ENCODE measurements around the gene FGD2. TPM values are rescaled to one million over a fixed set of nuclear protein-coding genes. Genes with fewer than 3 reads are reported as not detected.
A peak's percentile ranks its signal among the peaks of the same experiment; 100 is the strongest.

The FGD2 gene
- total and polyA plus RNA-seq, 10 of the 15 experiments (the other 5 are each of a cell fraction or from before 2014, with no cell fraction given): 5.2 to 88.1 (median 33.2) TPM

DNA sequence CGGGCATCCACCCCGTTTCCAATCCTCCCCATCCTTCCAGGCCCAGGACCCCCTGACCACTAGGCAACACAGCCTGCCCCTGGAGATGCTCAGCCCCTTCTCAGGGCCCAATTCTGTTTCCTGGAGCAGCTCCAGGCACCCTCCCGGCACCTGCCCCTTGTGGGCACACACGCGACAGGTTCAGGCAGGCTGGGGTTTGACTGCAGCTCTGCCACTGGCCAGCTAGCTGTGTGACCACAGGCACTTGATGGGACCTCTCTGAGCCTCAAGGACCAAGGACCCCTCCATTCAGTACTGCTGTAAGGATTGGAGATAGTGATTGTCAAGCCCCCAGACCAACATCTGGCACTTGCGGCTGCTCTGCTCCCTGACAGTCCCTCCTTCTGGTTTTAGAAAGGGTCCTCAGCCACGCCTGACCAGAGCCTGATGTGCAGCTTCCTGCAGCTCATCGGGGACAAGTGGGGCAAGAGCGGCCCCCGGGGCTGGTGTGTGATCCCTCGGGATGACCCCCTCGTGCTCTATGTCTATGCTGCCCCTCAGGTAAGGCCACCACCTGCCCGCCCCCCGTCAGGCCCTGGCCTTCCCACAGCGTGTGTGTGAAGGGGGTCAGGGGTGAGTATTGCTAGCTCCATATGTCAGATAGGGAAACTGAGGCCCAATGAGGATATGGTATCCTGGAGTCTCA is 21.7 kb downstream of the FGD2 start (continued):
- no peak for TF ChIP-seq SUPT20H (IDR thresholded peaks at IDR 0.05; ENCODE audit: borderline replicate concordance, control insufficient read depth, low read depth, low read length)
- TF ChIP-seq POLR2A (IDR thresholded peaks at IDR 0.05; ENCODE audit: low read depth, low read length): no peak; the same call in 1 of the 2 replicates
- TF ChIP-seq ZSCAN29 (IDR thresholded peaks at IDR 0.05): no peak

DNA sequence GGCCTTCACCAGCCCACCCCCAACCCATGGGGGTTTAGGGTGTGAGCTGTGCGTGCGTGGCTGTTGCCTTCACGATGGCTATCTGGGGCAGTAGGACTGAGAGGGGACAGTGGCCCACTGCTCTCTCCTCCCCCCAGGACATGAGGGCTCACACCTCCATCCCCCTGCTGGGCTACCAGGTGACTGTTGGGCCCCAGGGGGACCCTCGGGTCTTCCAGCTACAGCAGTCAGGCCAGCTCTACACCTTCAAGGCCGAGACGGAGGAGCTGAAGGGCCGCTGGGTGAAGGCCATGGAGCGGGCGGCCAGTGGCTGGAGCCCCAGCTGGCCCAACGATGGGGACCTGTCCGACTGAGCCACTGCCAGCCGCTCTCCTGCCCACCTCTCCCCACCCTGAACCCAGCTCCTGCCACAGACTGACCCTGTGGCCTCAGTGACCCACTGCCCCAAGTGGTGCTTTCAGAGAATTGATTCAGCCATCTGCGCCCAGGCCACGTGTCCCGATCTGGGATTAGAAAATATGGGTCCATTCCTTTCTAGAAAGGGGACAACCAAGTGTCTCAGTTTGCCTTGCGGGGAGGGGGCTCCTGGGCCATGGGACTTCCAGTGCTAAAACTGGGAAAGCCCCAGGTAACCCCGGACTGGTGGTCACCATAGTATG is 22.5 kb downstream of the FGD2 start:
- TF ChIP-seq ZBED1 (IDR thresholded peaks at IDR 0.05; ENCODE audit: borderline replicate concordance): no peak
- TF ChIP-seq, protein P1, sequence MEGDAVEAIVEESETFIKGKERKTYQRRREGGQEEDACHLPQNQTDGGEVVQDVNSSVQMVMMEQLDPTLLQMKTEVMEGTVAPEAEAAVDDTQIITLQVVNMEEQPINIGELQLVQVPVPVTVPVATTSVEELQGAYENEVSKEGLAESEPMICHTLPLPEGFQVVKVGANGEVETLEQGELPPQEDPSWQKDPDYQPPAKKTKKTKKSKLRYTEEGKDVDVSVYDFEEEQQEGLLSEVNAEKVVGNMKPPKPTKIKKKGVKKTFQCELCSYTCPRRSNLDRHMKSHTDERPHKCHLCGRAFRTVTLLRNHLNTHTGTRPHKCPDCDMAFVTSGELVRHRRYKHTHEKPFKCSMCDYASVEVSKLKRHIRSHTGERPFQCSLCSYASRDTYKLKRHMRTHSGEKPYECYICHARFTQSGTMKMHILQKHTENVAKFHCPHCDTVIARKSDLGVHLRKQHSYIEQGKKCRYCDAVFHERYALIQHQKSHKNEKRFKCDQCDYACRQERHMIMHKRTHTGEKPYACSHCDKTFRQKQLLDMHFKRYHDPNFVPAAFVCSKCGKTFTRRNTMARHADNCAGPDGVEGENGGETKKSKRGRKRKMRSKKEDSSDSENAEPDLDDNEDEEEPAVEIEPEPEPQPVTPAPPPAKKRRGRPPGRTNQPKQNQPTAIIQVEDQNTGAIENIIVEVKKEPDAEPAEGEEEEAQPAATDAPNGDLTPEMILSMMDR (IDR thresholded peaks at IDR 0.05 in 2 of 3, conservative IDR thresholded peaks at IDR 0.05 in 1 of 3; ENCODE audit: control insufficient read depth in 2 of 3, extremely low read depth in 1 of 3, insufficient read depth in 1 of 3, low read depth in 3 of 3, low read length in 3 of 3): peak in 1 of 3 experiments; percentile 4; a peak in 1 of 6 replicates
- Histone ChIP-seq H3K27ac (ENCODE audit: control insufficient read depth, insufficient read depth) (no peak overlapping the region), H3K4me3 (no peak overlapping the region), H2AFZ (ENCODE audit: control insufficient read depth, low read depth, low read length) (no peak overlapping the region), H3K4me1 (ENCODE audit: control insufficient read depth, insufficient read depth, low read length) (no peaks in the 10 kb centered on the region), H4K20me1 (ENCODE audit: control insufficient read depth, insufficient read depth) (no peaks in the 10 kb centered on the region), H3K4me2 (ENCODE audit: control insufficient read depth, insufficient read depth) (no peak overlapping the region), H3K79me2 (ENCODE audit: control insufficient read depth, insufficient read depth, low read length) (no peaks in the 10 kb centered on the region), H3K36me3 (ENCODE audit: control insufficient read depth in 2 of 2, insufficient read depth in 2 of 2, low read length in 1 of 2) (peaks cover under 1 to 8% of the 10 kb centered on the region in 2 experiments), H3K9me3 (replicated peaks; ENCODE audit: control insufficient read depth, insufficient read depth, low read length) (no peaks in the 10 kb centered on the region; the same call in 2 of the 3 replicates), H3K9ac (ENCODE audit: control insufficient read depth, insufficient read depth, low read length) (no peak overlapping the region), H3K27me3 (replicated peaks in 1 of 2; ENCODE audit: control insufficient read depth in 2 of 2, insufficient read depth in 2 of 2, low read length in 1 of 2) (no peaks in the 10 kb centered on the region)
- ChIA-PET RAD21 (ENCODE audit: unreplicated experiment) (interaction anchor here (1.1 to 5.0 kb wide), 5 partner anchors 10 to 182 kb away, joined by 4 to 46 read pairs (median 22); no protein-coding TSS in a partner anchor), CTCF (interaction anchor here (0.6 to 6.4 kb wide), 7 partner anchors 10 to 186 kb away, joined by 3 to 76 read pairs (median 7); partner anchors contain the start of gene PIM1), POLR2A (interaction anchor here (0.6 kb wide), 1 partner anchor 174 kb away, joined by 3 read pairs; no protein-coding TSS in a partner anchor), SMC1A (ENCODE audit: uncharacterized antibody, unreplicated experiment) (interaction anchor here (0.5 to 6.3 kb wide), 5 partner anchors 10 to 182 kb away, joined by 3 to 41 read pairs (median 4); no protein-coding TSS in a partner anchor)
- BruUV-seq (replicated peaks): no TSS peak
- no peak; the same call in 2 of the 3 replicates for ATAC-seq
- intact Hi-C loops (cut with micrococcal nuclease; ENCODE audit: unreplicated experiment): no loop called here
- FAIRE-seq: no peak
- DNase-seq (ENCODE audit: low read depth, low spot score): no peak
- in situ Hi-C loops (cut with MboI): loop anchor here (10.0 kb wide), 2 partner anchors 147 to 177 kb away; partner anchors contain the start of gene PIM1
- 82% methylated on average over 17 of the region's 17 CpGs for WGBS (ENCODE audit: insufficient coverage, insufficient replicate concordance, low lambda C conversion rate, missing lambda C conversion rate)
